ENCODE measurements around the gene PRDM4.

GRCh38 chr12:107788690-107789458, 27.9 kb upstream of the PRDM4 start:
- TF ChIP-seq CTCF (IDR thresholded peaks at IDR 0.05), result no peak
- no peak for TF ChIP-seq POLR2A (IDR thresholded peaks at IDR 0.05)

Measured in testis (tissue), 2 donors.